CD4-positive, alpha-beta T cell (primary cell): ENCODE results near the gene KRT3. TPM values are rescaled to one million over a fixed set of nuclear protein-coding genes. Genes with fewer than 3 reads are reported as not detected.

Experiments
- ATAC-seq: fragments of 200-7000 bp; cut with Tn5 transposase; one replicate; pipeline ENCODE4 v1.10.0; 2022; ENCODE audit warnings: mild to moderate bottlenecking; ENCODE audit not compliant: poor library complexity
- CTCF ChIA-PET: fragments of 350-600 bp; sonication (Branson Sonifier 250); formaldehyde crosslinking; loops from one replicate; lab custom pipeline; 2021; ENCODE audit warnings: antibody characterized with exemption, inconsistent platforms; lab: Charles Lee
- POLR2A ChIA-PET: fragments of 350-600 bp; sonication (Branson Sonifier 250); formaldehyde crosslinking; loops from one replicate; lab custom pipeline; 2021; ENCODE audit warnings: antibody characterized with exemption, inconsistent platforms; lab: Charles Lee
- DNase-seq, 14 experiments: peaks; one replicate each; pipeline ENCODE4 v3.0.0-alpha.2; 2013 to 2020; ENCODE audit warnings: mixed read lengths in 2 of 14
- H3K27ac ChIP-seq, 2 donors: one replicate each; pipeline versions ENCODE4 v1.5.1 to v1.7.0; 2013; ENCODE audit warnings: low read length in 2 of 2, low read depth in 1 of 2, mild to moderate bottlenecking in 1 of 2
- H3K27me3 ChIP-seq, 2 experiments: 1 replicate in 1 of 2; 2 replicates in 1 of 2; pipeline versions ENCODE4 v1.6.1 to v1.7.0; 2013; ENCODE audit warnings: low read length in 2 of 2, control low read depth in 1 of 2, mild to moderate bottlenecking in 1 of 2, moderate library complexity in 1 of 2; ENCODE audit not compliant: insufficient read depth in 2 of 2, control insufficient read depth in 1 of 2
- H3K36me3 ChIP-seq: one replicate; pipeline ENCODE4 v1.6.1; 2013; ENCODE audit warnings: low read length, control low read depth; ENCODE audit not compliant: insufficient read depth
- H3K4me1 ChIP-seq: one replicate; pipeline ENCODE4 v1.6.1; 2013; ENCODE audit warnings: low read length, control low read depth; ENCODE audit not compliant: insufficient read depth
- H3K4me3 ChIP-seq: one replicate; pipeline ENCODE4 v1.5.1; 2013; ENCODE audit warnings: mild to moderate bottlenecking, low read length, moderate library complexity
- H3K9me3 ChIP-seq, 2 experiments: 1 replicate in 1 of 2; 2 replicates in 1 of 2; pipeline versions ENCODE4 v1.6.1 to v1.7.0; 2013; ENCODE audit warnings: low read length in 2 of 2, mild to moderate bottlenecking in 2 of 2, control low read depth in 1 of 2, moderate library complexity in 1 of 2; ENCODE audit not compliant: control insufficient read depth in 1 of 2, insufficient read depth in 1 of 2
- H3K27ac Mint-ChIP-seq: one replicate; pipeline ENCODE4 v1.8.0; 2020; ENCODE audit warnings: mixed read lengths
- H3K27me3 Mint-ChIP-seq: one replicate; pipeline ENCODE4 v1.8.0; 2021; ENCODE audit warnings: mixed read lengths
- H3K36me3 Mint-ChIP-seq: one replicate; pipeline ENCODE4 v1.8.0; 2021; ENCODE audit warnings: low read depth, mixed read lengths
- H3K4me1 Mint-ChIP-seq: one replicate; pipeline ENCODE4 v1.8.0; 2021; ENCODE audit warnings: low read depth, mixed read lengths
- H3K4me3 Mint-ChIP-seq: one replicate; pipeline ENCODE4 v1.8.0; 2020; ENCODE audit warnings: mild to moderate bottlenecking, mixed read lengths
- H3K9me3 Mint-ChIP-seq: one replicate; pipeline ENCODE4 v1.8.0; 2020; ENCODE audit warnings: mixed read lengths
- CTCF ChIP-seq: fragments of 200-600 bp; IDR thresholded peaks from one replicate; pipeline ENCODE4 v1.8.0; 2022; ENCODE audit warnings: antibody characterized with exemption, mild to moderate bottlenecking
- intact Hi-C, 2 experiments: fragments of 100-400 bp; cut with DNase I in 1 of 2; cut with micrococcal nuclease in 1 of 2; formaldehyde crosslinking; loops; one replicate each; pipeline versions ENCODE4 v1.15.1 to v1.9.0; 2023 to 2025; cut with DNase I, micrococcal nuclease
- total RNA-seq, 174 experiments: library from RNA in 2 of 174; stranded (reverse) in 2 of 174; gene quantifications; one replicate each; pipeline ENCODE4 v1.2.3 and lab custom pipeline; 2021 to 2026

Gene KRT3
- total RNA-seq, 2 experiments from 2014 or later: not detected

GRCh38 chr12:52794479-52795331 is 1.2 kb downstream of the KRT3 start:
- no peak for DNase-seq
- peaks cover 7% of the 10 kb centered on the region for H3K4me1 ChIP-seq
- peaks cover 1 to 16% of the 10 kb centered on the region in 2 experiments for H3K27me3 ChIP-seq
- CTCF ChIA-PET: no interaction called here
- Mint-ChIP-seq H3K36me3 (no peaks in the 10 kb centered on the region), H3K9me3 (no peaks in the 10 kb centered on the region), H3K27me3 (peaks cover 21% of the 10 kb centered on the region), H3K27ac (no peak overlapping the region), H3K4me1 (peaks cover 13% of the 10 kb centered on the region), H3K4me3 (no peak overlapping the region)
- no peaks in the 10 kb centered on the region for H3K9me3 ChIP-seq
- H3K36me3 ChIP-seq: no peaks in the 10 kb centered on the region
- intact Hi-C loops: no loop called here
- no peak overlapping the region for H3K4me3 ChIP-seq
- POLR2A ChIA-PET: no interaction called here
- no peak for ATAC-seq
- TF ChIP-seq CTCF: no peak
- H3K27ac ChIP-seq: no peak overlapping the region

GRCh38 chr12:52792185-52793029 is 3.5 kb downstream of the KRT3 start:
- no peak for TF ChIP-seq CTCF
- H3K9me3 ChIP-seq: no peaks in the 10 kb centered on the region
- H3K4me3 Mint-ChIP-seq: no peak overlapping the region
- H3K27me3 Mint-ChIP-seq: peaks cover 41% of the 10 kb centered on the region
- no peak overlapping the region for H3K27ac ChIP-seq
- peaks cover 17% of the 10 kb centered on the region for H3K4me1 Mint-ChIP-seq
- DNase-seq (no peak), ATAC-seq (no peak)
- peaks cover 7% of the 10 kb centered on the region for H3K4me1 ChIP-seq
- ChIA-PET POLR2A (no interaction called here), CTCF (no interaction called here)
- H3K9me3 Mint-ChIP-seq: no peaks in the 10 kb centered on the region
- peaks cover 5 to 21% of the 10 kb centered on the region in 2 experiments for H3K27me3 ChIP-seq
- intact Hi-C loops: no loop called here
- no peak overlapping the region for H3K4me3 ChIP-seq
- H3K36me3 ChIP-seq: no peaks in the 10 kb centered on the region
- H3K36me3 Mint-ChIP-seq: no peaks in the 10 kb centered on the region
- H3K27ac Mint-ChIP-seq: no peak overlapping the region

- Histone ChIP-seq H3K27me3 (peaks cover 5 to 21% of the 10 kb centered on the region in 2 experiments), H3K9me3 (no peaks in the 10 kb centered on the region), H3K36me3 (no peaks in the 10 kb centered on the region), H3K4me3 (no peak overlapping the region), H3K27ac (no peak overlapping the region), H3K4me1 (peaks cover 7% of the 10 kb centered on the region)
- no peak overlapping the region for H3K4me3 Mint-ChIP-seq
- peaks cover 17% of the 10 kb centered on the region for H3K4me1 Mint-ChIP-seq
- intact Hi-C loops: no loop called here
- H3K27ac Mint-ChIP-seq: no peak overlapping the region
- H3K9me3 Mint-ChIP-seq: no peaks in the 10 kb centered on the region
- H3K27me3 Mint-ChIP-seq: peaks cover 45% of the 10 kb centered on the region
- CTCF ChIA-PET: no interaction called here
- ATAC-seq (no peak), DNase-seq (no peak)
- H3K36me3 Mint-ChIP-seq: no peaks in the 10 kb centered on the region
- POLR2A ChIA-PET: no interaction called here
- TF ChIP-seq CTCF: no peak
These were observed 4.4 kb downstream of the KRT3 start for GRCh38 chr12:52791271-52792184.
